Kidney (tissue), 14 donors: ENCODE measurements around the gene C2CD4D. TPM values are rescaled to one million over a fixed set of nuclear protein-coding genes. Genes with fewer than 3 reads are reported as not detected.

Experiments used
- DNase-seq, 5 donors: peaks; one replicate each; pipeline ENCODE4 v3.0.0-alpha.2; 2013 to 2020
- FAIRE-seq: peaks from 2 replicates; lab custom pipeline; 2012; peaks lifted over from hg19 to GRCh38; lab: Jason Lieb, UNC
- H3K27ac ChIP-seq, 2 donors: one replicate each; pipeline ENCODE4 v1.7.0; 2013; ENCODE audit warnings: low read depth in 2 of 2, low read length in 2 of 2, inconsistent platforms in 1 of 2
- H3K27me3 ChIP-seq: one replicate; pipeline ENCODE4 v1.7.1; 2013; ENCODE audit warnings: low read length, inconsistent platforms; ENCODE audit not compliant: control insufficient read depth, insufficient read depth
- H3K36me3 ChIP-seq, 3 donors: one replicate each; pipeline versions ENCODE4 v1.7.0 to v1.7.1; 2013; ENCODE audit warnings: low read length in 3 of 3, control low read depth in 1 of 3, inconsistent platforms in 1 of 3; ENCODE audit not compliant: insufficient read depth in 3 of 3, control insufficient read depth in 2 of 3
- H3K4me1 ChIP-seq, 3 donors: one replicate each; pipeline versions ENCODE4 v1.7.0 to v1.7.1; 2013; ENCODE audit warnings: low read length in 3 of 3, inconsistent platforms in 1 of 3, low read depth in 1 of 3; ENCODE audit not compliant: control insufficient read depth in 2 of 3, insufficient read depth in 2 of 3
- H3K4me3 ChIP-seq, 3 donors: one replicate each; pipeline versions ENCODE4 v1.7.0 to v1.8.1; 2013; ENCODE audit warnings: low read length in 3 of 3, control low read depth in 1 of 3, inconsistent platforms in 1 of 3
- H3K9ac ChIP-seq, 3 donors: one replicate each; pipeline versions ENCODE4 v1.7.0 to v1.7.1; 2013; ENCODE audit warnings: low read length in 3 of 3, control low read depth in 1 of 3, inconsistent platforms in 1 of 3
- H3K9me3 ChIP-seq, 3 donors: one replicate each; pipeline versions ENCODE4 v1.7.0 to v1.7.1; 2013; ENCODE audit warnings: low read length in 3 of 3, control low read depth in 1 of 3, inconsistent platforms in 1 of 3; ENCODE audit not compliant: control insufficient read depth in 2 of 3, insufficient read depth in 1 of 3
- intact Hi-C: fragments of 100-400 bp; cut with DNase I; formaldehyde crosslinking; loops from one replicate; pipeline ENCODE4 v1.11.1; 2022
- polyA plus RNA-seq: library from polyadenylated mRNA; stranded (reverse); fragments of 350-450 nt; fragmentation: Illumina TruSeq; extraction: RNeasy Lipid Tissue Mini Kit (QIAGEN cat#74804); gene quantifications from one replicate; pipeline ENCODE4 v1.2.3, GENCODE V29; 2014; ENCODE audit warnings: low read depth, low replicate concordance; ENCODE audit not compliant: insufficient read depth
- total RNA-seq: library from RNA; stranded (reverse); fragmentation: NEBNext Ultra II Directional; extraction: Animal tissue kit (Norgen Biotek cat#: 25700); gene quantifications from one replicate; pipeline ENCODE4 v1.2.1, GENCODE V29; 2021
- TF ChIP-seq, protein P1 (sequence below): IDR thresholded peaks from 3 replicates; pipeline ENCODE4 v1.5.1; 2012; ENCODE audit warnings: mild to moderate bottlenecking, moderate library complexity, borderline replicate concordance; ENCODE audit not compliant: insufficient read depth; ENCODE audit errors: extremely low read depth
- donor health status: control.
- donor health status: control.
- donor health status: control.
- donor health status: control.
- donor health status: control.
- donor health status: DM: yes; HTN: yes; CAD: no.
- donor health status: Normal renal cell carcinoma (clear cell type).

C2CD4D gene
- total and polyA plus RNA-seq, 2 donors from 2014 or later: 0.43 to 0.57 TPM

DNA sequence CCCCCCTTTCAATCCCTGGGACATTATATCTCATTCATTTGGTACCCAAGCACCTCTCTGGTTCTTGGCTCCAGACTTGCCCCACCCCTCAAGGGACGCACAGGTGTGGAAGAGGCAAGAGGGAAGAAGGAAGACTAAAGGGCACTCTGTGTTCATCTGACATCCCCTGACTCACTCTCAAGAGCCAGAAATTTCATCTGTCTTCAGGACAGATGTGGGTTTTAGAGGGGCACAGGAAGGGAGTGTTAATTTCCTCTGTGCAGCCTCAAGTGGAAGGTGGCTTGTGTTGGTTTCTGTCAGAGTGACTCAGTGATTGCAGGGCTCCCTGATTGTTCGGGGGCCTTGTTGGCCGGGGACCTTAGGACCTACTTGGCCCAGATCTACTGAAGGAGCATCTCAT is 2.4 kb downstream of the C2CD4D start:
- intact Hi-C loops: no loop called here
- no peaks in the 10 kb centered on the region for H3K36me3 ChIP-seq
- DNase-seq (no peak), FAIRE-seq (no peak)
- TF ChIP-seq, protein P1, sequence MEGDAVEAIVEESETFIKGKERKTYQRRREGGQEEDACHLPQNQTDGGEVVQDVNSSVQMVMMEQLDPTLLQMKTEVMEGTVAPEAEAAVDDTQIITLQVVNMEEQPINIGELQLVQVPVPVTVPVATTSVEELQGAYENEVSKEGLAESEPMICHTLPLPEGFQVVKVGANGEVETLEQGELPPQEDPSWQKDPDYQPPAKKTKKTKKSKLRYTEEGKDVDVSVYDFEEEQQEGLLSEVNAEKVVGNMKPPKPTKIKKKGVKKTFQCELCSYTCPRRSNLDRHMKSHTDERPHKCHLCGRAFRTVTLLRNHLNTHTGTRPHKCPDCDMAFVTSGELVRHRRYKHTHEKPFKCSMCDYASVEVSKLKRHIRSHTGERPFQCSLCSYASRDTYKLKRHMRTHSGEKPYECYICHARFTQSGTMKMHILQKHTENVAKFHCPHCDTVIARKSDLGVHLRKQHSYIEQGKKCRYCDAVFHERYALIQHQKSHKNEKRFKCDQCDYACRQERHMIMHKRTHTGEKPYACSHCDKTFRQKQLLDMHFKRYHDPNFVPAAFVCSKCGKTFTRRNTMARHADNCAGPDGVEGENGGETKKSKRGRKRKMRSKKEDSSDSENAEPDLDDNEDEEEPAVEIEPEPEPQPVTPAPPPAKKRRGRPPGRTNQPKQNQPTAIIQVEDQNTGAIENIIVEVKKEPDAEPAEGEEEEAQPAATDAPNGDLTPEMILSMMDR: no peak
- H3K27me3 ChIP-seq: peaks cover 26% of the 10 kb centered on the region
- peaks cover 0 to 37% (median 35%) of the 10 kb centered on the region in 3 donors for H3K4me1 ChIP-seq
- peak overlapping the region; percentile 89 to 90 for H3K27ac ChIP-seq
- H3K9ac ChIP-seq: peak overlapping the region in 1 of 3 donors; percentile 38
- H3K9me3 ChIP-seq: no peaks in the 10 kb centered on the region
- peak overlapping the region in 1 of 3 donors; percentile 12 for H3K4me3 ChIP-seq

DNA sequence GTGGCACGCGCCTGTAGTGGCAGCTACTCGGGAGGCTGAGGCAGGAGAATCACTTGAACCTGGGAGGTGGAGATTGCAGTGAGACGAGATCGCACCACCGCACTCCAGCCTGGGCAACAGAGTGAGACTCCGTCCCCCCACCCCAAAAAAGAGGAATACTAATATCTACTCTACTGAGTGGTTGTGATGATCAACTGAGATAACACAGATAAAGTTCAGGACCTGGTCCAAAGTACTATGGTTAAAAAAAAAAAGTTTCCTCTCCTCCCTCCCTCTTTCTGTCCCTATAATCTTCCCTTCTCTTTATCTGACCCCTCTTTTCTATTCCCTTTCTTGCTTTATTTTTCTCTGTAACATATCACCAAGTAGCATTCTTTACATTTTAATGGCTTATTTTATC is 4.0 kb downstream of the C2CD4D start:
- intact Hi-C loops: no loop called here
- Histone ChIP-seq H3K4me1 (peaks cover 0 to 41% (median 36%) of the 10 kb centered on the region in 3 donors), H3K36me3 (no peaks in the 10 kb centered on the region)

DNA sequence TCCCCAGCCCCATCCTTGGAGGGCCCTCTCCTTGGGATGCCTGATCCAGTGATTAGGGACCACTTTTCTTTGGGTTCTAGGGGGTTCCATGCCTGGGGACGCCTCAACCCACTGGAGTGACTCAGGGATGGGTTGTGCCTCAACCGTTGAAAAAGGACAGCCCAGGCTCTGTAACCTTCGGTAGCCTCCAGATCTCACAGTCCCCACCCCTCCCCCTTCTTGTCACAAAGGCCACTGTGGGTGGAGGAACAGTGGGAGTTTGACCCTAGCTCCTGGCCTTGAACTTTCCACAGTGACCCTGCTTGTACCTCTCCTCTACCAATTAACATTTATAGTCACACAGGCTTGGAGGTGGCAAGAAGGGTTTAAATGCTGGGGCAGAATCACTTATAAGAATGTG is 5.4 kb downstream of the C2CD4D start:
- Histone ChIP-seq H3K27ac (peak overlapping the region in 1 of 2 donors; percentile 30), H3K4me3 (no peak overlapping the region), H3K36me3 (no peaks in the 10 kb centered on the region), H3K9me3 (no peaks in the 10 kb centered on the region), H3K9ac (no peak overlapping the region), H3K27me3 (peaks cover 13% of the 10 kb centered on the region), H3K4me1 (peaks cover 0 to 50% (median 36%) of the 10 kb centered on the region in 3 donors)
- FAIRE-seq (no peak), DNase-seq (no peak)
- TF ChIP-seq, protein P1: no peak
- intact Hi-C loops: no loop called here

More for the DNA sequence above, 4.0 kb downstream of the C2CD4D start:
- Histone ChIP-seq H3K9me3 (no peaks in the 10 kb centered on the region), H3K9ac (peak overlapping the region in 1 of 3 donors; percentile 79), H3K27me3 (peaks cover 23% of the 10 kb centered on the region), H3K4me3 (no peak overlapping the region), H3K27ac (peak overlapping the region; percentile 89 to 90)
- TF ChIP-seq, protein P1: no peak
- DNase-seq (no peak), FAIRE-seq (no peak)
